HFF-Myc (cell line): ENCODE measurements around the gene FAM13A.

Experiments
- DNase-seq: peaks from one replicate; pipeline ENCODE4 v3.0.0-alpha.2; 2011; ENCODE audit warnings: low read depth; ENCODE audit errors: extremely low read depth
- H3K4me3 ChIP-seq: replicated peaks from 2 replicates; pipeline ENCODE4 v1.5.1; 2011; ENCODE audit warnings: low read depth, mild to moderate bottlenecking, control low read depth, low read length
- TF ChIP-seq, protein P1 (sequence below): IDR thresholded peaks from 2 replicates; pipeline ENCODE4 v1.5.1; 2012; ENCODE audit warnings: mild to moderate bottlenecking, low read depth, low read length, control low read depth; ENCODE audit errors: missing control alignments

FAM13A gene

GRCh38 chr4:88765729-88766128 lies 291.3 kb downstream of the FAM13A start:
- TF ChIP-seq, protein P1, sequence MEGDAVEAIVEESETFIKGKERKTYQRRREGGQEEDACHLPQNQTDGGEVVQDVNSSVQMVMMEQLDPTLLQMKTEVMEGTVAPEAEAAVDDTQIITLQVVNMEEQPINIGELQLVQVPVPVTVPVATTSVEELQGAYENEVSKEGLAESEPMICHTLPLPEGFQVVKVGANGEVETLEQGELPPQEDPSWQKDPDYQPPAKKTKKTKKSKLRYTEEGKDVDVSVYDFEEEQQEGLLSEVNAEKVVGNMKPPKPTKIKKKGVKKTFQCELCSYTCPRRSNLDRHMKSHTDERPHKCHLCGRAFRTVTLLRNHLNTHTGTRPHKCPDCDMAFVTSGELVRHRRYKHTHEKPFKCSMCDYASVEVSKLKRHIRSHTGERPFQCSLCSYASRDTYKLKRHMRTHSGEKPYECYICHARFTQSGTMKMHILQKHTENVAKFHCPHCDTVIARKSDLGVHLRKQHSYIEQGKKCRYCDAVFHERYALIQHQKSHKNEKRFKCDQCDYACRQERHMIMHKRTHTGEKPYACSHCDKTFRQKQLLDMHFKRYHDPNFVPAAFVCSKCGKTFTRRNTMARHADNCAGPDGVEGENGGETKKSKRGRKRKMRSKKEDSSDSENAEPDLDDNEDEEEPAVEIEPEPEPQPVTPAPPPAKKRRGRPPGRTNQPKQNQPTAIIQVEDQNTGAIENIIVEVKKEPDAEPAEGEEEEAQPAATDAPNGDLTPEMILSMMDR: no peak
- no peak overlapping the region for H3K4me3 ChIP-seq
- peak; percentile 63 for DNase-seq

GRCh38 chr4:88763075-88763474 lies 293.9 kb downstream of the FAM13A start:
- no peak overlapping the region for H3K4me3 ChIP-seq
- TF ChIP-seq, protein P1: no peak
- DNase-seq: no peak

GRCh38 chr4:88761861-88762523 lies 295.0 kb downstream of the FAM13A start:
- no peak for DNase-seq

DNA sequence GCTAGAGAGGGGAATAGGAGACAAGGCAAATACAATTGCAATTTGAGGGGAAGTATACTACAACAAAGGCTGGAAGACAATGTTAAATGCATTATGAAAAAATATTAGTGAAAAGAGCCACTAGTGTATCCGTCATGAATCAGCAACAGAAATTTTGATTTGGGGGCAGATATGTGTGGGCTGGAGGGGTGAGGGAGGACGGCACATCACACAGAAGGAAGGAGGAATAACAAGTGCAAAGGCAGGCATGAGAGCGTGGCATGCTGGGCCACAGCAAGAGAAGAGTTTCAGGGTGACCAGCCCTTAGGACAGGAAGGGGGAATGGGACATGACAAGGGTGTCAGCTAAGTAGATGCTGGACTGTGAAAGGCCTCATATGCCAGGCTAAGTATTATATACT lies 295.6 kb downstream of the FAM13A start:
- TF ChIP-seq, protein P1: no peak
- no peak for DNase-seq
- H3K4me3 ChIP-seq: no peak overlapping the region

More at GRCh38 chr4:88761861-88762523, 295.0 kb downstream of the FAM13A start:
- no peak overlapping the region for H3K4me3 ChIP-seq
- TF ChIP-seq, protein P1: no peak

DNA sequence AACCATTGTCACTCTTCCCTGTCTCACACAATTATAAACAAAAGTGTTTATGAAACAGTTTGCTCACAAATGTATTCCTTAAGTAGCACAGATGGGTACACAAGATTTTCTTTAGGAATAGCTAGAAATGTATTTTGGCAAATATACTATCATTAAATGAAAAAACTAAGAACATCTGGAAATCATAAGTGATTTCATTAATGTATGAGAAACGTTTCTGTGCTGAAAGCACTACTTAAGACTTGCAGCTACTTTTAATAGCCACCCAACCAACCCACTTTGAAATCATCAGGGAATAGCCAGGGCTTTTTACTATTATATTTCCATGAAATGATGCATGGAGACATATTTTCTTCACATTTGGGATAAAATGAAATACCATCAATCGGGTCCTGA lies 297.1 kb downstream of the FAM13A start:
- H3K4me3 ChIP-seq: no peak overlapping the region
- TF ChIP-seq, protein P1: no peak
- DNase-seq: no peak

GRCh38 chr4:88759039-88759894 lies 297.7 kb downstream of the FAM13A start:
- H3K4me3 ChIP-seq: no peak overlapping the region

More at GRCh38 chr4:88759039-88759894, 297.7 kb downstream of the FAM13A start:
- TF ChIP-seq, protein P1: no peak
- DNase-seq: peak; percentile 15
